Thyroid gland (tissue), 4 donors: ENCODE results near the gene PCA3.

ENCODE experiments used
- CTCF ChIP-seq, 6 experiments: fragments of 200-600 bp in 3 of 6; fragments of 450-650 bp in 3 of 6; sonication (generic) in 3 of 6; IDR thresholded peaks; one replicate each; pipeline ENCODE4 v1.5.1; 2016 to 2019; ENCODE audit warnings: antibody characterized with exemption in 6 of 6, mild to moderate bottlenecking in 2 of 6, inconsistent platforms in 1 of 6, moderate library complexity in 1 of 6
- POLR2A ChIP-seq, 2 donors: fragments of 450-650 bp; IDR thresholded peaks; one replicate each; pipeline ENCODE4 v1.6.1; 2017; ENCODE audit warnings: antibody characterized with exemption in 2 of 2, mild to moderate bottlenecking in 2 of 2, moderate library complexity in 1 of 2

DNA sequence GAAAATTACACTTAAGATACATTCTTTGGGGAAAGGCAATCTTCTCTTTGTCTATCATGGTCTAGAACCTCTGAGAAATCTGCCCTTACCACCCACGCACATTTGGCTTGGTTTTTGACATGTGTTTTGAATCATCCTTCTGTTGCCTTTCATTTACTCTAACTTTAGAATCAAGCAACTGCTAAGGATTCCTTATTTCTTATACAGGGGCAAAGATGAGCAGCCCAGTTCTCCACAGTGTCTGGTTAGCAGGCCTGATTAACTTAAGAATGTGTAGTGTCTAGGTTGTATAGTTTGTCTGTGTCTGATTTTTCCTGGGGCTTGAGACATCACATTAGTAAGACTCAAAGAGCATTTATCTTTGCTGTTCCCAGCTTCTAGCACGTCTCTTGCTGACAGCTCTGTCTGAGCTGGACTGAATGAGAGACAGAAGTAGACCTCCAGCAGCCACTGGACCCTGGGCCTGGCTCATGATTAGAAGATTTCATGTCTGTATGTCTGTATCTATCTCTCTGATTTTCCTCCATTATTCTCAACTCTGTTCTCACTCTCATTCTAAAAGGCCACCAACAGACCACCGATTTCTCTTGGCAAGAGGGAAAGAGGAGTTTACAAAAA lies 31.8 kb upstream of the PCA3 start:
- no peak for TF ChIP-seq CTCF (IDR thresholded peaks at IDR 0.05)
- TF ChIP-seq POLR2A (IDR thresholded peaks at IDR 0.05): no peak
